GDM1 (cell line): Measurements from ENCODE around the gene SCYL2.

Experiments
- DNase-seq: peaks from one replicate; lab custom pipeline; 2025; lab: John Stamatoyannopoulos, UW

The SCYL2 gene

DNA sequence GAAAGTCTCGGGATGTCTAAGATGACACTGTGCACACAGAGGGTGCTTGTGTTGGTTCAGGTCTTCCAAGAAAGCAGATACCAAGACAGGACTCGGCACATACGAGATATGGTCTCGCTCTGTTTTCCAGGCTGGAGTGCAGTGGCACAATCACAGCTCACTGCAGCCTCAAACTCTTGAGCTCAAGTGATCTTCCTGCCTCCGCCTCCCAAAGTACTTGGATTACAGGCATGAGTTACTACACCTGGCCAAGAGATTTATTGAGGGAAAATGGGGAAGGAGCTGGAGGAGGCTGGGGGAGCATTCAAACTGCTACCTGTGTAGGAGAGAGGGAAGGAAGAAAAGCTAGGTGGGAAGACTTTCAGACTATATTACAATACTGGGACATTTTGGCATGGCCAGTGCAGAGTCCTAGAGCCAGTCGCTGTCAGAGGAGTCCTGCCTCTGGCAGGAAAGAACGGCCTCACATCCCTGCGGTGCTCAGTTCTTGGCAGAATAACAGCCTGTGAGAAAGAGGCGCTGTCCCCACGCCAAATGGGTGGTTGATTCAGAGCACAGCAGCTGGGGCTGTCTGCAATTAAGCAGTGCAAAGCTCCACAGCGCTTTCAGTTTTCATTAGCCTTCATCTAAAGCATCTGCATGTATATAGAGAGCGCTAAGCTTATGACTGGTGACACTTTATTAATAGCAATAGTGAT lies 108.2 kb downstream of the SCYL2 start:
- no peak for DNase-seq

DNA sequence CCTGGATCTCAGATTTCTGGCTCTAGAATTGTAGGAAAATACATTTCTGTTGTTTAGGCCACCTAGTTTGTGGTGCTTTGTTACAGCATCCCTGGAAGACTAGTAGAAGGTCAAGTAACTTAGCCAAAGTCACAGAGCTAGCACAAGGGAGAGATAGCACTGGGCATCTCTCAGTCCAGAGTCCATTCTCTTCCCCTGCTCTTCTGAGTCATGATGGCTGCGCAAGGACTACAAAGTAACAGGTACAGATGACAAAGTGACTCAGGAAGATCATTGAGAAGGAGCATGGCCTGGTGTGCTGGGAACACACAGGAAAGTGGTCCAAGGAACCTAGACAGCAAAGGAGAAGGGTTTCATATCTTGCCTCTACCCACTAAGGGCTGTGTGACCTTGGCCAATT lies 109.2 kb downstream of the SCYL2 start:
- no peak for DNase-seq

- DNase-seq = no peak
These were observed 114.4 kb downstream of the SCYL2 start for GRCh38 chr12:100381379-100381778.

GRCh38 chr12:100382338-100382737 lies 115.4 kb downstream of the SCYL2 start:
- no peak for DNase-seq

- no peak for DNase-seq
These were observed 116.9 kb downstream of the SCYL2 start for GRCh38 chr12:100383586-100384558.

- no peak for DNase-seq
These were observed 117.6 kb downstream of the SCYL2 start for GRCh38 chr12:100384559-100384935.

DNA sequence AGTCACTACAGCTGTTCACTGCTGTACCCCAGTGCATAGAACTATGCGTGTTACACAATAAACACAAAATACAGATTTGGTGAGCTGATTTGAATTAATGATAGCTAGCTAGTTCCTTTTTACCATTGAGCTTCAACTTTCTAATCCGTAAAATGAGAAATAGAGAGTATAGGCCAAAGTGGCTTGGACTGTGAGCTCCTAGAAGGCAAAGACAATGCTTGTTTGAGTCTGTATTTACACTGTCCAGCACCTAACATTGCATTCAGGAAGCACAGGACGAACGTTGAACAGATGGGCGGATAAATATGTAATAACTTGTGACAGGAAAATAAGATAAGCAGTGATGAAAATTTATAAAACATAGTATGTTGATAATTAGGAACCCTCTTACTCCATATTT lies 121.4 kb downstream of the SCYL2 start:
- DNase-seq = no peak
